ENCODE measurements around the gene TAF11L9. TPM values are rescaled to one million over a fixed set of nuclear protein-coding genes. Genes with fewer than 3 reads are reported as not detected.
"Not testable (repeated sequence)": the region's sequence is repeated elsewhere in the genome, so short reads cannot be mapped to it uniquely, and the experiment has no call there.

TAF11L9 gene
- total RNA-seq, 4 donors from 2014 or later: not detected

GRCh38 chr5:17585658-17586057 is 8.5 kb downstream of the TAF11L9 start, which contains the start of gene TAF11L7:
TSS of gene TAF11L7 (minus strand) at chr5:17585758.
- intact Hi-C loops (cut with DNase I; ENCODE audit: low total_unique reads); H3K27me3 ChIP-seq; H3K4me1 ChIP-seq; H3K4me3 ChIP-seq; H3K27ac ChIP-seq; H3K9me3 ChIP-seq; H3K36me3 ChIP-seq; DNase-seq; in situ Hi-C loops (cut with MboI; ENCODE audit: low pct_ligation_motif_present in 1 of 4, low pct_unique_long_range_greater_than_20kb in 1 of 4, low sequenced_read_pairs in 3 of 4): not testable (repeated sequence)
- no CpG with 5 or more reads among the region's 16 CpGs for WGBS, 2 donors (ENCODE audit: low coverage in 1 of 2)

Small RNA genes lying within 50 kb of the gene (small RNA-seq; reads per million reads assigned to genes)
- gene AC233724.3: 0 reads per million in 4 donors
- 0 reads per million in 4 donors for gene AC233724.4
- gene AC233724.6: 0 reads per million in 4 donors
- 0 reads per million in 4 donors for gene AC233724.7

Other genes starting within 250 kb of the TAF11L9 start
- not detected for gene TAF11L2, start 96.2 kb downstream of the TAF11L9 start, total RNA-seq
- gene TAF11L3, start 76.0 kb downstream of the TAF11L9 start, total RNA-seq: not detected
- gene TAF11L4, start 72.6 kb downstream of the TAF11L9 start, total RNA-seq: not detected
- gene TAF11L5, start 69.2 kb downstream of the TAF11L9 start, total RNA-seq: not detected
- gene TAF11L6, start 65.7 kb downstream of the TAF11L9 start, total RNA-seq: not detected
- gene TAF11L7, start 8.6 kb downstream of the TAF11L9 start, total RNA-seq: not detected
- not detected for gene TAF11L8, start 3.4 kb downstream of the TAF11L9 start, total RNA-seq
- gene TAF11L10, start 3.4 kb upstream of the TAF11L9 start, total RNA-seq: not detected
- not detected for gene TAF11L11, start 9.8 kb upstream of the TAF11L9 start, total RNA-seq
- not detected for gene TAF11L12, start 16.0 kb upstream of the TAF11L9 start, total RNA-seq
- gene TAF11L13, start 37.7 kb upstream of the TAF11L9 start, total RNA-seq: not detected
- not detected for gene TAF11L14, start 40.1 kb upstream of the TAF11L9 start, total RNA-seq